Liver (tissue), 9 donors: ENCODE measurements around the gene SERPINF2. TPM values are rescaled to one million over a fixed set of nuclear protein-coding genes. Genes with fewer than 3 reads are reported as not detected.

Experiments
- DNase-seq: peaks from one replicate; pipeline ENCODE4 v3.0.0-alpha.2; 2017; ENCODE audit warnings: low spot score
- H3K27ac ChIP-seq, 2 donors: one replicate each; pipeline ENCODE4 v1.7.0; 2013; ENCODE audit warnings: inconsistent platforms in 2 of 2, low read length in 2 of 2, control low read depth in 1 of 2, low read depth in 1 of 2, mild to moderate bottlenecking in 1 of 2
- H3K27me3 ChIP-seq, 4 donors: one replicate each; pipeline versions ENCODE4 v1.6.1 to v1.7.0; 2013; ENCODE audit warnings: low read length in 3 of 4, inconsistent platforms in 1 of 4, mild to moderate bottlenecking in 1 of 4, moderate library complexity in 1 of 4; ENCODE audit not compliant: control insufficient read depth in 4 of 4, insufficient read depth in 4 of 4
- H3K36me3 ChIP-seq, 4 donors: one replicate each; pipeline versions ENCODE4 v1.6.1 to v1.7.0; 2013; ENCODE audit warnings: low read length in 3 of 4, mild to moderate bottlenecking in 3 of 4, low read depth in 1 of 4, moderate library complexity in 1 of 4; ENCODE audit not compliant: control insufficient read depth in 4 of 4, insufficient read depth in 3 of 4
- H3K4me1 ChIP-seq, 4 donors: one replicate each; pipeline versions ENCODE4 v1.6.1 to v1.7.0; 2013; ENCODE audit warnings: low read length in 3 of 4, mild to moderate bottlenecking in 3 of 4, moderate library complexity in 1 of 4; ENCODE audit not compliant: control insufficient read depth in 4 of 4, insufficient read depth in 4 of 4
- H3K4me3 ChIP-seq, 3 donors: one replicate each; pipeline versions ENCODE4 v1.6.1 to v1.7.0; 2013; ENCODE audit warnings: low read length in 3 of 3, control low read depth in 1 of 3, low read depth in 1 of 3, mild to moderate bottlenecking in 1 of 3
- H3K9ac ChIP-seq, 2 donors: one replicate each; pipeline ENCODE4 v1.7.0; 2013; ENCODE audit warnings: low read length in 2 of 2, mild to moderate bottlenecking in 2 of 2, moderate library complexity in 2 of 2, control low read depth in 1 of 2, low read depth in 1 of 2
- H3K9me3 ChIP-seq, 4 donors: one replicate each; pipeline versions ENCODE4 v1.6.1 to v1.7.0; 2013; ENCODE audit warnings: low read length in 3 of 4; ENCODE audit not compliant: control insufficient read depth in 4 of 4
- EGR1 ChIP-seq, 2 donors: IDR thresholded peaks; 2 replicates each; pipeline ENCODE4 v1.6.1; 2016 to 2018; ENCODE audit warnings: antibody characterized with exemption in 2 of 2, low read depth in 2 of 2
- FOXA1 ChIP-seq: IDR thresholded peaks from 2 replicates; pipeline ENCODE4 v1.6.1; 2016; ENCODE audit warnings: antibody characterized with exemption
- FOXA2 ChIP-seq: IDR thresholded peaks from 2 replicates; pipeline ENCODE4 v1.6.1; 2016; ENCODE audit warnings: antibody characterized with exemption
- GABPA ChIP-seq, 2 donors: IDR thresholded peaks in 1 of 2; conservative IDR thresholded peaks in 1 of 2; 2 replicates each; pipeline ENCODE4 v1.6.1; 2016; ENCODE audit warnings: antibody characterized with exemption in 2 of 2, mild to moderate bottlenecking in 1 of 2, moderate library complexity in 1 of 2
- HNF4A ChIP-seq, 2 donors: conservative IDR thresholded peaks; 2 replicates each; pipeline ENCODE4 v1.6.1; 2016; ENCODE audit warnings: antibody characterized with exemption in 2 of 2, mild to moderate bottlenecking in 2 of 2
- HNF4G ChIP-seq: IDR thresholded peaks from 2 replicates; pipeline ENCODE4 v1.6.1; 2016; ENCODE audit warnings: antibody characterized with exemption
- JUND ChIP-seq, 2 donors: IDR thresholded peaks; 2 replicates each; pipeline ENCODE4 v1.6.1; 2016; ENCODE audit warnings: antibody characterized with exemption in 2 of 2
- NR2F2 ChIP-seq: IDR thresholded peaks from 2 replicates; pipeline ENCODE4 v1.6.1; 2016; ENCODE audit warnings: antibody characterized with exemption
- RAD21 ChIP-seq, 2 donors: IDR thresholded peaks; 2 replicates each; pipeline ENCODE4 v1.6.1; 2016; ENCODE audit warnings: antibody characterized with exemption in 2 of 2, mild to moderate bottlenecking in 2 of 2
- RXRA ChIP-seq, 2 donors: IDR thresholded peaks; 2 replicates each; pipeline ENCODE4 v1.6.1; 2017 to 2018; ENCODE audit warnings: antibody characterized with exemption in 2 of 2, mild to moderate bottlenecking in 1 of 2
- SP1 ChIP-seq: IDR thresholded peaks from 2 replicates; pipeline ENCODE4 v1.6.1; 2018; ENCODE audit warnings: antibody characterized with exemption, mild to moderate bottlenecking
- TAF1 ChIP-seq: conservative IDR thresholded peaks from 2 replicates; pipeline ENCODE4 v1.6.1; 2016; ENCODE audit warnings: antibody characterized with exemption, mild to moderate bottlenecking
- YY1 ChIP-seq: IDR thresholded peaks from 2 replicates; pipeline ENCODE4 v1.6.1; 2016; ENCODE audit warnings: antibody characterized with exemption, mild to moderate bottlenecking
- WGBS: extraction: QIAGEN DNeasy Blood & Tissue Kit; methylation state at CpG from one replicate; pipeline ENCODE4 v1.1.7; 2013; 5-methylcytosine and 5-hydroxymethylcytosine counted together
- polyA plus RNA-seq, 2 donors: library from polyadenylated mRNA; stranded (reverse) in 1 of 2; unstranded in 1 of 2; fragments of 200-250 nt in 1 of 2; fragments of >200 nt in 1 of 2; fragmentation: Nextera tagmentation in 1 of 2; extraction: Ambion mirVana in 1 of 2; gene quantifications; one replicate each; pipeline versions ENCODE4 v1.2.1 to v1.2.3, GENCODE V29; 2013 to 2015
- total RNA-seq, 2 donors: library from RNA; depleted of rRNA; stranded (reverse); fragments of >200 nt; gene quantifications; one replicate each; pipeline ENCODE4 v1.2.3, GENCODE V29; 2014
- TF ChIP-seq, protein P1 (sequence below): IDR thresholded peaks from 2 replicates; pipeline ENCODE4 v1.6.1; 2016; ENCODE audit warnings: antibody characterized with exemption, mild to moderate bottlenecking
- TF ChIP-seq, protein P2 (sequence below): IDR thresholded peaks from 2 replicates; pipeline ENCODE4 v1.6.1; 2016; ENCODE audit warnings: antibody characterized with exemption
- TF ChIP-seq, protein P3 (sequence below): IDR thresholded peaks from 2 replicates; pipeline ENCODE4 v1.6.1; 2016; ENCODE audit warnings: antibody characterized with exemption
- TF ChIP-seq, protein P4 (sequence below): IDR thresholded peaks from 2 replicates; pipeline ENCODE4 v1.6.1; 2016; ENCODE audit warnings: antibody characterized with exemption
- donor health status: healthy.
- donor health status: healthy.
- donor health status: healthy.
- donor health status: healthy.
- donor health status: healthy.

SERPINF2 gene
- total and polyA plus RNA-seq, 4 donors: 477 to 1,248 (median 675) TPM

DNA sequence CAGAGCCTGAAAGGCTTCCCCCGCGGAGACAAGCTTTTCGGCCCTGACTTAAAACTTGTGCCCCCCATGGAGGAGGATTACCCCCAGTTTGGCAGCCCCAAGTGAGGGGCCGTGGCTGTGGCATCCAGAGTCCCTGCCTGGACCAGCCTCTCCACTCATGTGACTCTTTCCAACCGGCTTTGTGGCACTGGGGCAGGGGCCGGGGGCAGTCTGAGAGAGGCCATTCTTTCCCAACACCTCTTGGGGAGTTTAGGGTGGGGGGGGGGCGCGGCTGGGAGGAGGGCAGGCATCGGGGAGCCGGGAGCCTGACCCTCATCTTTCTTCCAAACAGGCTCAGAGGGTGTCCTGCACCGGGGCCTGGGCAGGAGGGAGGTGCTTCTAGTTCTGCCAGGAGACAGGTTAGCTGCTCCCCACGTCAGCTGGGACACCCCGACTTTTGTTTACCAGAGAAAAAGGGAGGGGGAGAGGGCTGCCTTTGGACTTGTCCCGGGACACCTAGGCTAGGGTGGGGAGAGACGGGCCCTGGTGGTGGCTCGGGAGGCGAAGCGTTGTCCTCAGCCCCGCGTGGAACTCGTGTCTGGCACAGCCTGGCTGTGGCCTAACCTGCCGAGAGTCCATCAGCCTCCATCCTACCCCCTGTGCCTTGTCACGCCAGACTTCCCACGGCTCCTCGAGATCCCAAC, 11.9 kb downstream of the SERPINF2 start:
- H3K9me3 ChIP-seq: no peaks in the 10 kb centered on the region
- peaks cover 4 to 13% (median 8%) of the 10 kb centered on the region in 4 donors for H3K36me3 ChIP-seq
- DNase-seq: no peak
- TF ChIP-seq, protein P1, sequence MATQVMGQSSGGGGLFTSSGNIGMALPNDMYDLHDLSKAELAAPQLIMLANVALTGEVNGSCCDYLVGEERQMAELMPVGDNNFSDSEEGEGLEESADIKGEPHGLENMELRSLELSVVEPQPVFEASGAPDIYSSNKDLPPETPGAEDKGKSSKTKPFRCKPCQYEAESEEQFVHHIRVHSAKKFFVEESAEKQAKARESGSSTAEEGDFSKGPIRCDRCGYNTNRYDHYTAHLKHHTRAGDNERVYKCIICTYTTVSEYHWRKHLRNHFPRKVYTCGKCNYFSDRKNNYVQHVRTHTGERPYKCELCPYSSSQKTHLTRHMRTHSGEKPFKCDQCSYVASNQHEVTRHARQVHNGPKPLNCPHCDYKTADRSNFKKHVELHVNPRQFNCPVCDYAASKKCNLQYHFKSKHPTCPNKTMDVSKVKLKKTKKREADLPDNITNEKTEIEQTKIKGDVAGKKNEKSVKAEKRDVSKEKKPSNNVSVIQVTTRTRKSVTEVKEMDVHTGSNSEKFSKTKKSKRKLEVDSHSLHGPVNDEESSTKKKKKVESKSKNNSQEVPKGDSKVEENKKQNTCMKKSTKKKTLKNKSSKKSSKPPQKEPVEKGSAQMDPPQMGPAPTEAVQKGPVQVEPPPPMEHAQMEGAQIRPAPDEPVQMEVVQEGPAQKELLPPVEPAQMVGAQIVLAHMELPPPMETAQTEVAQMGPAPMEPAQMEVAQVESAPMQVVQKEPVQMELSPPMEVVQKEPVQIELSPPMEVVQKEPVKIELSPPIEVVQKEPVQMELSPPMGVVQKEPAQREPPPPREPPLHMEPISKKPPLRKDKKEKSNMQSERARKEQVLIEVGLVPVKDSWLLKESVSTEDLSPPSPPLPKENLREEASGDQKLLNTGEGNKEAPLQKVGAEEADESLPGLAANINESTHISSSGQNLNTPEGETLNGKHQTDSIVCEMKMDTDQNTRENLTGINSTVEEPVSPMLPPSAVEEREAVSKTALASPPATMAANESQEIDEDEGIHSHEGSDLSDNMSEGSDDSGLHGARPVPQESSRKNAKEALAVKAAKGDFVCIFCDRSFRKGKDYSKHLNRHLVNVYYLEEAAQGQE: no peak
- TF ChIP-seq HNF4A (conservative IDR thresholded peaks at IDR 0.05): peak in 1 of 2 donors; percentile 1
- peaks cover 9 to 39% (median 28%) of the 10 kb centered on the region in 4 donors for H3K4me1 ChIP-seq
- H3K27ac ChIP-seq: peak overlapping the region; percentile 52 to 71
- no peak overlapping the region for H3K9ac ChIP-seq
- 51% methylated on average over 25 of the region's 25 CpGs for WGBS
- H3K4me3 ChIP-seq: no peak overlapping the region
- no peaks in the 10 kb centered on the region for H3K27me3 ChIP-seq

DNA sequence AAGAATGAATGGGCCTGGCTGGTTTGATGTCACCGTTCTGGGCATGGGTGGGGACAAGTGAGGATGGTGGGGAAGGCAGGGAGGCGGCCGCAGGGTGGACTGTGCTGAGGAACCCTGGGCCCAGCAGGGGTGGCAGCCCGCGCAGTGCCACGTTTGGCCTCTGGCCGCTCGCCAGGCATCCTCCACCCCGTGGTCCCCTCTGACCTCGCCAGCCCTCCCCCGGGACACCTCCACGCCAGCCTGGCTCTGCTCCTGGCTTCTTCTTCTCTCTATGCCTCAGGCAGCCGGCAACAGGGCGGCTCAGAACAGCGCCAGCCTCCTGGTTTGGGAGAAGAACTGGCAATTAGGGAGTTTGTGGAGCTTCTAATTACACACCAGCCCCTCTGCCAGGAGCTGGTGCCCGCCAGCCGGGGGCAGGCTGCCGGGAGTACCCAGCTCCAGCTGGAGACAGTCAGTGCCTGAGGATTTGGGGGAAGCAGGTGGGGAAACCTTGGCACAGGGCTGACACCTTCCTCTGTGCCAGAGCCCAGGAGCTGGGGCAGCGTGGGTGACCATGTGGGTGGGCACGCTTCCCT, 12.7 kb downstream of the SERPINF2 start:
- Histone ChIP-seq H3K27me3 (no peaks in the 10 kb centered on the region), H3K9ac (no peak overlapping the region), H3K4me3 (no peak overlapping the region), H3K9me3 (no peaks in the 10 kb centered on the region), H3K27ac (peak overlapping the region; percentile 52 to 71), H3K36me3 (peaks cover 4 to 13% (median 8%) of the 10 kb centered on the region in 4 donors), H3K4me1 (peaks cover 6 to 35% (median 25%) of the 10 kb centered on the region in 4 donors)
- WGBS: 41% methylated on average over 20 of the region's 20 CpGs
- no peak for DNase-seq
- TF ChIP-seq HNF4A (conservative IDR thresholded peaks at IDR 0.05) (no peak), SP1 (peak; percentile 1)

DNA sequence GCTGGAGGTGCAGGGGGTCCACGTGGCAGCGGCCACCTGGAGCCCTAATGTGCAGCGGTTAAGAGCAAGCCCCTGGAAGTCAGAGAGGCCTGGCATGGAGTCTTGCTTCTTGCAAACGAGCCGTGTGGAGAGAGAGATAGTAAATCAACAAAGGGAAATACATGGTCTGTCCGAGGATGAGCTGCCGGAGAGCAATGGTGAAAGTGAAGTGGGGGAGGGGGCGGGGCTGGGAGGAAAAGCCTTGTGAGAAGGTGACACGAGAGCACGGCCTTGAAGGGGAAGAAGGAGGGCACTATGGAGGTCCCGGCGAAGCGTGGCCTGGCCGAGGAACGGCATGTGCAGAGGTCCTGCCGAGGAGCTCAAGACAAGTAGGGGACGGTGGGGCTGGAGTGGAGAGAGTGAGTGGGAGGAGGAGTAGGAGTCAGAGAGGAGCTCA, 13.2 kb downstream of the SERPINF2 start:
- H3K9ac ChIP-seq: no peak overlapping the region
- peak overlapping the region; percentile 52 to 71 for H3K27ac ChIP-seq
- TF ChIP-seq EGR1 (IDR thresholded peaks at IDR 0.05; ENCODE audit: low read depth in 2 of 2) (no peak), GABPA (IDR thresholded peaks at IDR 0.05 in 1 of 2, conservative IDR thresholded peaks at IDR 0.05 in 1 of 2) (no peak), FOXA1 (no peak), NR2F2 (no peak), YY1 (no peak), JUND (IDR thresholded peaks at IDR 0.05) (no peak), HNF4A (conservative IDR thresholded peaks at IDR 0.05) (no peak), FOXA2 (no peak), TAF1 (no peak), RAD21 (IDR thresholded peaks at IDR 0.05) (no peak), RXRA (IDR thresholded peaks at IDR 0.05) (no peak), SP1 (no peak), HNF4G (no peak)
- TF ChIP-seq, protein P1: no peak
- TF ChIP-seq, protein P2, sequence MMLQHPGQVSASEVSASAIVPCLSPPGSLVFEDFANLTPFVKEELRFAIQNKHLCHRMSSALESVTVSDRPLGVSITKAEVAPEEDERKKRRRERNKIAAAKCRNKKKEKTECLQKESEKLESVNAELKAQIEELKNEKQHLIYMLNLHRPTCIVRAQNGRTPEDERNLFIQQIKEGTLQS: no peak
- TF ChIP-seq, protein P3, sequence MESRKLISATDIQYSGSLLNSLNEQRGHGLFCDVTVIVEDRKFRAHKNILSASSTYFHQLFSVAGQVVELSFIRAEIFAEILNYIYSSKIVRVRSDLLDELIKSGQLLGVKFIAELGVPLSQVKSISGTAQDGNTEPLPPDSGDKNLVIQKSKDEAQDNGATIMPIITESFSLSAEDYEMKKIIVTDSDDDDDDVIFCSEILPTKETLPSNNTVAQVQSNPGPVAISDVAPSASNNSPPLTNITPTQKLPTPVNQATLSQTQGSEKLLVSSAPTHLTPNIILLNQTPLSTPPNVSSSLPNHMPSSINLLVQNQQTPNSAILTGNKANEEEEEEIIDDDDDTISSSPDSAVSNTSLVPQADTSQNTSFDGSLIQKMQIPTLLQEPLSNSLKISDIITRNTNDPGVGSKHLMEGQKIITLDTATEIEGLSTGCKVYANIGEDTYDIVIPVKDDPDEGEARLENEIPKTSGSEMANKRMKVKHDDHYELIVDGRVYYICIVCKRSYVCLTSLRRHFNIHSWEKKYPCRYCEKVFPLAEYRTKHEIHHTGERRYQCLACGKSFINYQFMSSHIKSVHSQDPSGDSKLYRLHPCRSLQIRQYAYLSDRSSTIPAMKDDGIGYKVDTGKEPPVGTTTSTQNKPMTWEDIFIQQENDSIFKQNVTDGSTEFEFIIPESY: no peak
- TF ChIP-seq, protein P4, sequence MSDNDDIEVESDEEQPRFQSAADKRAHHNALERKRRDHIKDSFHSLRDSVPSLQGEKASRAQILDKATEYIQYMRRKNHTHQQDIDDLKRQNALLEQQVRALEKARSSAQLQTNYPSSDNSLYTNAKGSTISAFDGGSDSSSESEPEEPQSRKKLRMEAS: no peak

More for the DNA sequence above, 13.2 kb downstream of the SERPINF2 start:
- DNase-seq: no peak
- WGBS: 47% methylated on average over 17 of the region's 17 CpGs
- Histone ChIP-seq H3K36me3 (peaks cover 4 to 9% (median 7%) of the 10 kb centered on the region in 4 donors), H3K4me1 (peaks cover 4 to 31% (median 20%) of the 10 kb centered on the region in 4 donors), H3K27me3 (no peaks in the 10 kb centered on the region), H3K4me3 (no peak overlapping the region), H3K9me3 (no peaks in the 10 kb centered on the region)
